ENCODE results near the gene QSOX2. TPM values are rescaled to one million over a fixed set of nuclear protein-coding genes. Genes with fewer than 3 reads are reported as not detected.

The QSOX2 gene, protein sequence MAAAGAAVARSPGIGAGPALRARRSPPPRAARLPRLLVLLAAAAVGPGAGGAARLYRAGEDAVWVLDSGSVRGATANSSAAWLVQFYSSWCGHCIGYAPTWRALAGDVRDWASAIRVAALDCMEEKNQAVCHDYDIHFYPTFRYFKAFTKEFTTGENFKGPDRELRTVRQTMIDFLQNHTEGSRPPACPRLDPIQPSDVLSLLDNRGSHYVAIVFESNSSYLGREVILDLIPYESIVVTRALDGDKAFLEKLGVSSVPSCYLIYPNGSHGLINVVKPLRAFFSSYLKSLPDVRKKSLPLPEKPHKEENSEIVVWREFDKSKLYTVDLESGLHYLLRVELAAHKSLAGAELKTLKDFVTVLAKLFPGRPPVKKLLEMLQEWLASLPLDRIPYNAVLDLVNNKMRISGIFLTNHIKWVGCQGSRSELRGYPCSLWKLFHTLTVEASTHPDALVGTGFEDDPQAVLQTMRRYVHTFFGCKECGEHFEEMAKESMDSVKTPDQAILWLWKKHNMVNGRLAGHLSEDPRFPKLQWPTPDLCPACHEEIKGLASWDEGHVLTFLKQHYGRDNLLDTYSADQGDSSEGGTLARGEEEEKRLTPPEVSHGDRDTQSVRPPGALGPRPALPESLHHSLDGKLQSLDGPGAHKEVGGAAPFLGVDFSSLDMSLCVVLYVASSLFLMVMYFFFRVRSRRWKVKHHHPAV
- total RNA-seq: 10.3 TPM
- long read RNA-seq, partial matches to known transcripts: 0 of 10 reads
- long read RNA-seq, other reads (novel, unspliced or antisense): 10 of 10 reads

DNA sequence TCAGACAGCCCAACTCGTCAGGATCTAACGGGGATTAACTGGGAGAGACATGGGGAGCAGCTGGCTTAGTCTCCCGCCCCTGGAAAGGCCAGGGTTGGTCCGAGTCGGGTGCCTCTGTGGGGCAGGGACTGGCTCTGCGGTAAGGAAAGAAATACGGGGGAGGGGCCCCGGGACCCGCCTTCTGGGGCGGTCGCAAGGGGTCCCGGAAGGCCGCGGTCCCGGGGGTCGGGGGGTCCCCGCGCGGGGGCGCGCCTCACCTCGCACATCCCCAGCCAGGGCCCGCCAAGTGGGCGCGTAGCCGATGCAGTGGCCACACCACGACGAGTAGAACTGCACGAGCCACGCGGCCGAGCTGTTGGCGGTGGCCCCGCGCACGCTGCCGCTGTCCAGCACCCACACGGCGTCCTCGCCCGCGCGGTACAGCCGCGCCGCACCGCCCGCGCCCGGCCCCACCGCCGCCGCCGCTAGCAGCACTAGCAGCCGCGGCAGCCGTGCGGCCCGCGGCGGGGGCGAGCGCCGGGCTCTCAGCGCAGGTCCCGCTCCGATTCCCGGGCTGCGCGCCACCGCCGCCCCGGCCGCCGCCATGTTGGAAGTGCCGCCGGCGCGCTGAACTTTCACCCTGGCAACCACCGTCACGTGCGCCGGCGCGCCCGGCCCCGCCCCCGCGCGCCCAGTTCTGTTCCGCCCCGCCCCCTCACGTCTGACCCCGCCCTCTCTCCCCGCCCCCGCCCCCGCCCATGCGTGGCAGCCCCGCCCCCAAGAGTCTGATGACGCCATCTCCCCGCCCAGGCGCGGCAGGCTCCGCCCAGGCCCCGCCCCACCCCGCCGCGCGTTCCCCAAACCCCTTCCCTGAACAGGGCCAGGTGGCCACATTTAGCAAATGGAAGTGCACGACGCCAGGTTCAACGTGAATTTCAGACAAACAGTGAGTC lies at the start of gene QSOX2:
Gene QSOX2 (minus strand): TSS at position 594 of the 932 bp plus-strand sequence. CDS start 9 bp downstream, at position 585.
- peak; percentile 95 for DNase-seq (ENCODE audit: low spot score)

DNA sequence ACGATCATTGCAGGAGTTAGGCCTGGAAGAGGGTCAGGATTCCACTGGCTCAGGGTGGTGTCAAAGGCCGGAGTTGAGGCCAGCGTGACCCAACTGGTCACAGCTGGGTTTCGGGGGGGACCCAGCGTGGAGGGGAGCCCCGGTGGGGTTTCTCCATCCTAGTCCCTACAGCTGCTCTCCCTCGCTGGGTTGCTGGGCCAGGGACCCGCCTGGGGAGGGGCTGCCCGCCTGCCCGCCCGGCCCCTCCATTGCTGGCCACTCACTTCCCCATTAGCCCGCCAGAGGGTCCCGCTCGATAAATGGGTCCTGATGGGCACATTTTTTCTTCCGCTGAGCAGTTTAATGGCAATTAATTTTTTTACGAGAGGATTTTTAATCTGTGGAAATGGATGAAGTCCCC lies 49.4 kb upstream of the QSOX2 start:
- DNase-seq (ENCODE audit: low spot score): no peak

DNA sequence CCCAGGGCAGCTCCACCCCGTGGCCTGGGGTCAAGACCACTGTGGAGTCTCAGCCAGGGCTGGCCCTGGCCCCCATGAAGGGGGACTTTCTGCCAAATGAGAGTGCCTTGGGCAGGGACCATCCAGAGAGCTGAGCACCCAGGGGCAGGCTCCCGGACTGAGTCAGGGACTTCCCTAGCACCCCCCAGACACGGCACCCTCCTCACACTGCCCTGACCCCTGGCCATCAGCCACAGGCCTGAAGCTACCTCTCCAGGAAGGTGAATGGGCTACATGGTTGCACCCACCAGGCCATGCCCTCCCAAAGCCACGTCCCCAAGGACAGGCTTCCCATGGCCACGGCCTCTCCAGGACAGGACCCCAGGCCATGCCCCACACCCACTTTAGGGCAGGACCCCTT lies 48.8 kb upstream of the QSOX2 start:
- no peak for DNase-seq (ENCODE audit: low spot score)

DNA sequence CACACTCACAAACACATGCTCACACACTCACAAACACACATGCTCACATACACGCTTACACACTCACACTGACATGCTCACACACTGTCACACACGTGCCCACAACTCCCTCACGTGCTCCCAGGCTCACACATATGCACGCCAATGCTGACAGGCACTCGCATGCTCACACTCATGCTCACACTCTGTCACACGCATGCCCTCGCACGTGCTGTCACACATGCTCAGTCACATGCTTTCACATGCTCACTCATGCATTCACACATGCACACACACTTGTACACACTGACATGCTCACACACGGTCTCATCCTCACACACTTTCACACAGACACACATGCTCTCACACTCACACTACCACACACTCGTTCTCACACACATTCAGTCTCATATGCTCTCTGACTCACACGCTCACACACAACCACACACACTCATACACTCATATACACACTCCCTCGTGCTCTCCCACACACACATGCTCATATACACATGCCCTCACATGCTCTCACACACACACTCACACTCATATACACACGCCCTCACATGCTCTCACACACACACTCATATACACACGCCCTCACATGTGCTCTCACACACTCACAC lies 48.0 kb upstream of the QSOX2 start:
- no peak for DNase-seq (ENCODE audit: low spot score)

DNA sequence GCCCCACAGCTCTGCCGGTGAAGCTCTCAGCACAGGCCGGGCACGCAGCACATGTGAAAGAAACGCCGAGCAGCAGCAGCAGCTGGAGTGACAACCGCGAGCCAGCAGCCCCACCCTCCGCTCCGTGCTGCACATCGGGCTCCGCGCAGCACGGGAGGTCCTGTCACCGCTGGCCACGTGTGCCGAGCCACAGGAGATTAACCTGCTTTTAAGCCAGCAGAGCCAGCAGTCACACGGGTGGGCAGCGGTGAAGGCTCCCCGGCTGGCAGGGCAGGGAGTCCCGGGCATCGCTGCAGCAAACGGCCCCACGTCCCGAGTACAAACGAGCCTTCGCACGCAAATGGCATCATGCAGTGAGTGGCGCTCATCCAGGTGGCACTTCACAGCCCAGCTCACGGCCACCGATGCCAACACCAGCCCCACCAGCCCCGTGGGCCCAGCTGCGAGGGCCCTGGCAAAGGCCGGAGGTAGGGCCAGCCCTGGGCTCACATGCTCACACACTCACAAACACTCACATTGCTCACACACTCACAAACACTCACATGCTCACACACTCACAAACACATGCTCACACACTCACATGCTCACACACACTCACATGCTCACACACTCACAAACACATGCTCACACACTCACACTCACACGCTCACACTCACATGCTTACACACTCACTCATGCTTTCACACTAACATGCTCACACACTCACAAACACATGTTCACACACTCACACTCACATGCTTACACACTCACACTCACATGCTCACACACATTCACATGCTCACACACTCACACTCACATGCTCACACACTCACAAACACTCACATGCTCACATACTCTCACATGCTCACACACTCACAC lies 47.2 kb upstream of the QSOX2 start:
- DNase-seq (ENCODE audit: low spot score): no peak

DNA sequence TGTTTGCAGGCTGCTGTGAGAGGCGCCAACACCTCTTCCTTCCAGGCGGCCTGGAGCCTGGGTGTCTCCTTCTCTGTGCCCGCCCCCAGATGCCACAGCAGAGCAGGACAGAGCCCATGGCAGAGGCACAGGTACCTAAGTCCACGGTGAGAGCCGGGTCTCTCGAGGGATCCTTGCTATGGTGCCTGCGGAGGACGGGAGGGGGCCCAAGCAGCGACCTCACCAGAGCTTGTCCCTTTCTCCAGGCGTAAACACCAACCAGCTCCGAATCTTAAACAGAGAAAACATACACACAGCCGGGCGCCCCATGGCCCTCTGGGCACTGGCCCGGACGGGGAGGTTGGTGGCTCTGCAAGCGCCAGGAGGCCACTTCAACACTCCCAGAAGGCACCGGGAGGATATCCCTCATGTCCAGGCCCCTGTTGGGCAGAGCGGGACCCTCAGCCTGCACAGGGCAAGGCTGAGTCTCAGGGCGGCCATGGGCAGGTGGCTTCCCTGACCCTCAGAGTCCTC lies 46.5 kb upstream of the QSOX2 start:
- no peak for DNase-seq (ENCODE audit: low spot score)

DNA sequence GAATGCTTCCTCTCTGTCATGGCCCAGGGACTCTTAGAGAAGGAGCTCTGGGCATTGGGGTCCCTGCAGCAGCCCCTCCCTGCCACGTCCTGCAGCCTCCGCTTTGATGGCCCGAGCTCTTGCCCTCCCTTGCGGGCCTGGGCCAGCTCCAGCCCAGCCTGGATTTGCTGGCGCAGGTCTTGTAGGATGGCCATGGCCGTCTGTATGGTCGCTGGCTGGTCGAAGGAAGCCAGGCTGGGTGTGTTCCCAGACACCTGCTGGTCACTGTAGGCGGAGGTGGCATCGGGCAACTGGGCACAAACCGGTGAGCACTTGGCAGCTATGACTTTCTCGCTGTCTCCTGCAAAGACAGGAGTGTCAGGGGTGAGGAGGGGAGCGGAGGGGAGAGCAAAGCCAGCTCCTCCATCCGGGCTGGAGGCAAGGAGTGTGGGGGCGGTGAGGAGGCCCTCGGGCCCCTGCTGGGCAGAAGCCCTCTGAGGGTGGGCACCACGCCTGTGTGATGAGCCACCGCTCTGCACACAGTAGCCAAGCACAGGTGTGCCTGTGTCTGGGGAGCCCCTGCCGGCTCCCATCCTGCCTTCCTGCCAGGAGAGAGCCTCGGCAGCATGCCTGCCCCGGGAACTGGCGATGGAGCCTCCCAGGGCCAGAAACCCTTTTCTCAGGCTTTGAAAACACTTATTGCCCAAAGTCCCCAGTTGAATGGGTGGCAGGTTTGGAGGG lies 45.9 kb upstream of the QSOX2 start:
- no peak for DNase-seq (ENCODE audit: low spot score)

DNA sequence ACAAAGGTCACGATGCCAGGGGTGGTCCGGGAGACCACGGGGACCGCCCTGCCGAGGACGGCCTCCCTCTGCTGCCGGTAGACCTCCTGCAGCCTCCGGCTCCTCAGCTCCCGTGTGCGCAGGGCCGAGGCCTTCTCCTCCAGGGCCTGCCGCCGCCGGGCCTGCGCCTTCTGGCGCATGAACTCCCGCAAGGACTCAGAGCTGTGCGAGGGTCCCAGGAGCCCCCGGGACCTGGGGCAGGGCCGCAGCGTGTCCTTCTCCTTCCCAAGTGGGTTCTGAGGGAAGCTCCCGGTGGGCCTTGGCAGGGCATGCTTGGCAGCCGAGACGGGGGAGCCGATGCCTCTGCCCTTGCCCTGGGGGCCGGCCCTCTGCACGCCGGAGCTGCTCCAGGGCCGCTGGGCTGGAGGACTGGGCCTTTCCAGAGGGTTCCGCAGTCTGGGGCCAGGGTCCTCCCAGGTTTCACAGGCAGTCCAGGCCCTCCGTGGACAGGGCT lies 44.9 kb upstream of the QSOX2 start:
- no peak for DNase-seq (ENCODE audit: low spot score)

DNA sequence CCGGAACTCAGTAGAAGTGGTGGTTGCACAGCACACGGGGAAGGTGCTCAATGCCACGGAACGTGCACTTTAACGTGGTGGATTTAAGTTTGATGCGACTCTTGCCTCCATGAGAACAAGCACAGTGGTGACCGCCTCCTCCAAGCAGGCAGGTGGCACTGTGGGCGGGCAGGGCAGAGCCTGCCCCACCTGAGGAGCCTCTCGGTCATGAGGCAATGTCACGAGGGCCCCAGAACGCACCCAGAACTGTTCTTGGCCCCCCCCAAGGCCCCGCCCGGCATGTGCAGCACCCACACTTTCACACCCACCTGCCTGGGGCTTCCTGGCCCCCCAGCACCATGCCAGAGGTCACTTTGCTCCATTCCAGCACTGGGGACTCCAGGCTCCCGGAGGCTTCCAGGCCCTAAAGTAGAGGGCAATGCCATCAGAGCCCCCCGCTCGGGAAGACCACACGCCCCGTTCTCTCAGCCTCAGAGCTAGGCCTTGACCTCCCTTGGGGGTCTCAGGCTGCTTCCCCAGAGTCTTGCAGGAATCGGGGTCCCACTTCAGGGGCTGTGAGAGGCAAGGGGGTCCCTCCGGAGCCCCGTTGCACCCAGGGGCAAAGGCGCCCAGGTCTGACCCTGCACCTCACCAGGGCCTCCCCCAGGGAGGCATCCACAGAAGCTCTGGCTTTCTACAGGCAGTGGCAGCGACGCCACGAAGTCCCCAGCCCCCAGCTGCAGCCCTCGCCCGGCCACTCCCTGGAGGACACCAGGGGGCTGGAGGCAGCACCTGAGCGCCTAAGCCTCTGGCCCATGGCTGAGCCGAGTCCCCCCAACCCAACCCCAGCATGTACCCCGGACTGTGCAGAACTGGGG lies 44.3 kb upstream of the QSOX2 start:
- no peak for DNase-seq (ENCODE audit: low spot score)

DNA sequence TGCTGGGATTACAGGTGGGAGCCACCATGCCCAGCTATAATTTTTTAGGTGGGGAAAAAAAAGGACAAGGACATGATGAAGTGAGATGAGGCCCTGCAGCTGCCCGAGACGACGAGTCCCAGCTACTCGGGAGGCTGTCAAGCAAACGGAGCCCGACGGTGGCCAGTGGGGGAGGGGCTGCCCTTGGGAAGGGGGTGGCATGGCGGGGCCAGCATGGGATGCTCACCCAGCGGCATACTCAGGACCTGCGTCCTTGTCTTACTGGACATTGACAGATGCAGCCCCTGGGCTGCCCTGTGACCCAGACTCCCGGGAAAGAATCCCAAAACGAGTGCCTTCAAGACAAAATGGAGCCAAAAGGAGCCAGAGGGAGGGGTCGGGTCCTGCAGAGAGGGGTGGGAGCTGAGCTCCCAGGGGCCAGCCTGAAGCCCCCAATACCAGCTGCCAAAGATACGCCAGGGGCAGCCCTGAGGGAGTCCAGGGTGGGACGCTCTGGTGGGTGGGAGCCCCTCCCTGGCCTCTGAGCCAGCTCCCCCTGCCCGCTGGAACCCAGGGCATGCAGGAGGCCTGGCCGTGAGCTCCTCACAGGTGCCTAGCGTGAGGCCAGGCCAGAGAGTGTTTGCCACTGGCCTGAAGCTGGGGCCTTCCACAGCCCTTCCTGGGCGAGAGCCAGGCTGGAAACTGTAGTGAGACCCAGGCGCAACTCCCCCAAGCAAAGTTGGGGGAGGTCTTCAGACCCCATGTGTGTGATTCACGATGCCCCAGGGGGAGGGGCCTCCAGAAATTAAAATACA lies 42.5 kb upstream of the QSOX2 start:
- DNase-seq (ENCODE audit: low spot score): no peak

DNA sequence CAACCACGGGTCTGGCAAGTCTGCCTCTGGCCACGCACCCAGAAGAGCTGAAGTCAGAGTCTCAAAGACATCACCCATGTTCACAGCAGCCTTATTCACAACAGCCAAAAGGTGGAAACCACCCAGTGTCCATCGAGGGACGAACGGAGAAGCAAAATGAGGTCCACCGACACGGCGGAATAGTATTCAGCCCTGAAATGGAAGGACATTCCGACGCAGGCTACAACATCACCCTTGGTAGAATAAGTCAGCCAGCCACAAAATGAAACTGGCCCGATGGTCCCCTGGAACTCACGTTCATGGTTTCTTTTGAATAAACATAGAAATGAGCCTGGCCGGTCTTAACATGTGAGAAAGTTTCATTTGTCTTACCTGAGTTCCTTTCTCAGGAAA lies 41.4 kb upstream of the QSOX2 start:
- no peak for DNase-seq (ENCODE audit: low spot score)

DNA sequence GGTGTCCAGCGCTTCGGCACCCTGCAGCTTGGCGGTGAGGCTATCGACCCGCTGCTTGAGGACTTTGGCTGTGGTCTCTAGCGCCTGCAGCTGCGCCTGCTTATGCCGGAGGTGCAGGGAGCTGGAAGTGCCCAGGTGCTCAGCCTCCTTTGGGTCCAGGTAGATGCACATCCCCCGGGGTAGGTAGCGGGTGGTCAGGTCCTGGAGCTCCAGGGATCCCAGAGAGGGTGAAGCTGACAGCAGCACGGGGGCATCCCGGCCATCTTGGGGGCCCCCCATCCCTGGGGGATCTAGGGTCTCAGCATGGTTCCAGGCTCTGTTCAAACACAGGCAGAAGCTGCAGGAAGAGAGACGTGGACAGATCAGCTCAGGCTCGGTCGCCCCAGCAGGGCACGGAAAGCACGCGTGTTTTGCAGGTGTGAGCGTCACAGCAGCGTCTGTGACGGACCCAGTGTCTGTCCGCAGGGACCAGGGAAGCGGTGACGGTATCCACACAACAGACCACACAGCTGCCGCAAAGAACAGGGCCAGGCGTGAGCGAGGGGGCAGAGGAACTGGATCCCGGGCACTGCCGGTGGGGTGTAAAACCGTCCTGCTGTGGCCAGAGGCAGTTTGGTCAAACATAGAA lies 40.9 kb upstream of the QSOX2 start:
- no peak for DNase-seq (ENCODE audit: low spot score)

DNA sequence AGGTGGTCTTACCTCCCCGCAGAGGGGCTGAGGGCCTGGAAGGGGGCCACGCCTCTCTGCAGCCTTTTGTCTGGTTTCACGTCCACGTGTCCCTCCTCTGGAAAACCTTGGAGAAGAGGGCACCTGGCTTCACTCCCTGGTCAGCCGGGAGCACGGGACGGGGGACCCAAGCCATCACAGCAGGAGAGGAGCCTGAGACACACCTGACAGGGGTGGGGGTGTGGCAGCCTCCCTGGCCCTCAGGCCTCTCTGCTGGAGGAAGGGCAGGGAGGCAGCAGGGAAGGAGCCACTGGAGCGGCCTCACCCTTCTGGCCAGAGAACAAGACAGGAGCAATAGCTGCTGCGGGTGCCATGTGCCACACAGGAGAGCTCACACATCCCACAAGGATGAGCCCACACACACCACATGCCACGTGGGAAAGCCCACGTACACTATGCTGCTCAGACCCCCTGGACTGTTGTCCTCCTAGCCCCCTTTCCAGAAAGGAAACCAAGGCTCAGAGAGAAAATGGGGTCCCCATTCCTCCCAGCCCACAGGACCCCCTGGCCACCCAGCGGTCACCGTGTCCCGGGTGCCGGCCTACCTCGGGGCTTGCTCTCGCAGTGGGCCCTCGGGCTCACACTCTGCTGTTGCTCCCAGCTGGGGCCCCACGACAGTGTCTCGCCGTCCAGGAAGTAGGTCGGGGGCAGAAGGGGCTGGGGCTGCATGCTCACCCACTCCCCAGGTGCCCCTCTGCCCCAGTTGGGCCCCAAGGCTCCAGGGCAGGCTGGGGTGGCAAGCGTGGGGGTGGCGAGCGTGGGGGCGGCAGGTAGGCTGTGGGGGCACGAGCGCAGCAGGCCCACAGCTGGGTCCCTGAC lies 40.1 kb upstream of the QSOX2 start:
- DNase-seq (ENCODE audit: low spot score): no peak

DNA sequence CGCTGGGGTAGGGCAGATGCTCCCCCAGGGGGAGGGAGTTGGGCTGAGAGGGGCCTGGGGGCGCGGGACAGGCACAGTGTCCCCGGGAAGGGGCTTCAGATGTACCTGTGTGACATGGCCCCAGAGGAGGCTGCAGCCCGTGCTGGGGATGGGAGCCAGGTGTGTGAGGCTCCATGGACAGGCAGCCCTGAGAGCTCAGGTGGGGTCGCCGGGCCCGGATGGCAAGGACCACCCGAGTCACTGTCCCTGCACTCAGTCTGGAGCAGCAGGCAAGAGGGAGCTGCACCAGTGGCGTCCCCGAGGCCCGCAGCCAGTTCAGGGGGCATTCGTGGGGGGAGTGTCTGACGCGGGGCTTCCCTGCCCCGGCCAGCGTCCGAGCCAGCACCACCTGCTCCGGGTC lies 39.3 kb upstream of the QSOX2 start:
- DNase-seq (ENCODE audit: low spot score): no peak

DNA sequence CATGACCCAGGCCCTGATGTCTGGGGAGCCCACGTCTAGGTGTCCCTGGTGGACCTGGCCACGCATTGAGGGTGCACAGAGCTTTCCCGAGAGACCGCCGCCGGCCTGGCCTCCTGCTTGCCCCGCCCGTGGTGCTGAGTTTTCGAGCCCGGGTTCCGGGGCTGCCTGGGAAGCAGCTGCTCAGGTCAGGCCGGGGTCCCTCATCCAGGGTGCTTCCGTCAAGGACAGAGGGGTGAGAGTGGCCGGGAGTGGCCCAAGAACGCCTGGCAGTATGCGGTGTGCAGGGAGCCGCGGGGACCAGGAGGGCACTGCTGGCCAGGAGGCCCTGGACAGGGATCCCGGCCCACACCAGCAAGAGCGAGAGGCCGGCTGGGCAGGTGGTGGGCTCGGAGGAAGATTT lies 38.7 kb upstream of the QSOX2 start:
- no peak for DNase-seq (ENCODE audit: low spot score)

Measured in mesenteric fat pad (tissue), 1 donor.